Measurements from ENCODE around the gene TAX1BP1. TPM values are rescaled to one million over a fixed set of nuclear protein-coding genes. Genes with fewer than 3 reads are reported as not detected.

The TAX1BP1 gene
- total RNA-seq, 1 experiment from 2014 or later, result 58.3 TPM

GRCh38 chr7:27870595-27870994, 130.6 kb downstream of the TAX1BP1 start:
- Histone ChIP-seq H3K79me1 (ENCODE audit: insufficient read depth, low read depth, low read length, poor library complexity, severe bottlenecking) (no peaks in the 10 kb centered on the region), H3K9ac (ENCODE audit: extremely low read depth, insufficient read length, low read length) (no peak overlapping the region), H4K5ac (ENCODE audit: insufficient read length, low read depth, low read length) (no peak overlapping the region), H3K4me2 (ENCODE audit: insufficient read depth, insufficient read length, low read length) (no peak overlapping the region), H3K4ac (ENCODE audit: low read depth, low read length) (no peak overlapping the region), H4K20me1 (ENCODE audit: control insufficient read depth, insufficient read depth, insufficient read length) (no peaks in the 10 kb centered on the region), H3K56ac (ENCODE audit: insufficient read length, low read depth, low read length) (no peak overlapping the region), H2BK15ac (ENCODE audit: low read depth, low read length) (no peak overlapping the region), H4K8ac (replicated peaks; ENCODE audit: insufficient read length, low read depth, low read length) (no peak overlapping the region), H2BK12ac (ENCODE audit: insufficient read length, low read depth, low read length) (no peak overlapping the region), H3K23me2 (ENCODE audit: insufficient read length, low read depth, low read length, poor library complexity, severe bottlenecking) (no peaks in the 10 kb centered on the region), H3T11ph (ENCODE audit: low read length) (no peak overlapping the region), H4K91ac (ENCODE audit: insufficient read length, low read depth, low read length) (no peak overlapping the region), H3K4me1 (ENCODE audit: insufficient read depth, low read length) (0 out of 2 replicates have a peak, but pooled peaks cover 6% of the 10 kb centered on the region), H3K23ac (ENCODE audit: insufficient read length, low read depth, low read length) (no peak overlapping the region), H3K14ac (ENCODE audit: insufficient read depth, low read length) (no peak overlapping the region; the same call in 1 of the 2 replicates), H3K79me2 (ENCODE audit: insufficient read depth, low read length) (no peaks in the 10 kb centered on the region), H2BK20ac (ENCODE audit: low read depth, low read length, poor library complexity, severe bottlenecking) (no peak overlapping the region), H3K27me3 (ENCODE audit: insufficient read depth, low read length) (no peaks in the 10 kb centered on the region), H2AK5ac (ENCODE audit: insufficient read length, low read length) (no peak overlapping the region), H3K18ac (ENCODE audit: insufficient read length, low read depth, low read length) (no peak overlapping the region), H3K27ac (ENCODE audit: insufficient read length, low read depth, low read length) (no peak overlapping the region), H2BK5ac (ENCODE audit: insufficient read length, low read length) (no peak overlapping the region), H2AFZ (ENCODE audit: low read length) (no peak overlapping the region), H2BK120ac (ENCODE audit: low read depth, low read length, poor library complexity, severe bottlenecking) (no peak overlapping the region), H3K9me3 (ENCODE audit: control insufficient read depth, low read depth, low read length) (no peaks in the 10 kb centered on the region)
- TF ChIP-seq CTCF (conservative IDR thresholded peaks at IDR 0.05), result no peak
- H3K27ac Mint-ChIP-seq, result no peak overlapping the region
- peaks cover 30 to 31% of the 10 kb centered on the region in 2 experiments for H3K4me1 Mint-ChIP-seq
- WGBS (ENCODE audit: extremely low coverage, insufficient read length, low lambda C conversion rate), result no CpG with 5 or more reads among the region's 5 CpGs
- no peak overlapping the region for H3K4me3 Mint-ChIP-seq
- no peaks in the 10 kb centered on the region for H3K27me3 Mint-ChIP-seq (ENCODE audit: low read depth)
- H3K36me3 Mint-ChIP-seq (ENCODE audit: insufficient read depth in 1 of 3, low read depth in 3 of 3), result no peaks in the 10 kb centered on the region; a peak in 1 of 7 replicates
- H3K9me3 Mint-ChIP-seq, result no peaks in the 10 kb centered on the region
- no peak for DNase-seq

All from H9 (cell line).